Activated naive CD8-positive, alpha-beta T cell treated with anti-CD3 and anti-CD28 coated beads, Interleukin-2, amount 50 U/mL, for 24 hours (primary cell): Measurements from ENCODE around the gene CFAP92.

ENCODE experiments used
- ATAC-seq: fragments of 150-1000 bp; cut with Tn5 transposase; one replicate; pipeline ENCODE4 v1.10.0; 2021
- DNase-seq: peaks from one replicate; pipeline ENCODE4 v3.0.0; 2021
- H3K27ac Mint-ChIP-seq: one replicate; pipeline ENCODE4 v1.8.0; 2021; ENCODE audit warnings: mild to moderate bottlenecking, mixed read lengths
- H3K27me3 Mint-ChIP-seq: one replicate; pipeline ENCODE4 v1.8.0; 2021; ENCODE audit warnings: mixed read lengths
- H3K36me3 Mint-ChIP-seq: one replicate; pipeline ENCODE4 v1.8.0; 2021; ENCODE audit warnings: low read depth, mixed read lengths
- H3K4me1 Mint-ChIP-seq: one replicate; pipeline ENCODE4 v1.8.0; 2021; ENCODE audit warnings: mixed read lengths
- H3K4me3 Mint-ChIP-seq: one replicate; pipeline ENCODE4 v1.8.0; 2021; ENCODE audit warnings: mild to moderate bottlenecking, moderate library complexity, mixed read lengths
- H3K9me3 Mint-ChIP-seq: one replicate; pipeline ENCODE4 v1.8.0; 2021; ENCODE audit warnings: mixed read lengths

The CFAP92 gene

DNA sequence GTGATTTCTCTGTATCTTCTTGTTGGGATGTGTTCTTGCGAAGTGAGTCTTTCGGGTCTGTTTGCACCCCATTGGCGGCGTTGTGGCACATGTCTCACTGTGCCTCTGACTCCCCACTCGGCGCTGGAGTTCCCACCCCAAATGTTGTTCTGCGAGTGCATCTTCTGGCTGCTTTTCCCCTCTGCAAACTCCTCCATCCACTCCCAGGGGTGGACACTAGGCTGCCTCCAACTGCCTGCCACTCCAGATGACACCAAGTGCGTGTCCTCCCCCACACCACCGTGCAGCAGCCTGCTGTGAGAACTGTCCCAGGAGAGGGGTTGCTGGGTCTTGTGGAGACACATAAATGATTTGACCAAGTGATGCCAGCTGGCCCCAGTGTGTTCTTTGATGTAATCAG lies 24.9 kb upstream of the CFAP92 start:
- Mint-ChIP-seq H3K9me3 (no peaks in the 10 kb centered on the region), H3K36me3 (no peaks in the 10 kb centered on the region), H3K27me3 (no peaks in the 10 kb centered on the region), H3K4me1 (peaks cover 37% of the 10 kb centered on the region), H3K4me3 (no peak overlapping the region), H3K27ac (no peak overlapping the region)
- DNase-seq: no peak
- no peak for ATAC-seq

GRCh38 chr3:129018271-129018670 lies 24.4 kb upstream of the CFAP92 start:
- no peaks in the 10 kb centered on the region for H3K36me3 Mint-ChIP-seq
- no peaks in the 10 kb centered on the region for H3K27me3 Mint-ChIP-seq
- no peaks in the 10 kb centered on the region for H3K9me3 Mint-ChIP-seq
- ATAC-seq (no peak), DNase-seq (no peak)
- H3K27ac Mint-ChIP-seq: no peak overlapping the region
- peaks cover 37% of the 10 kb centered on the region for H3K4me1 Mint-ChIP-seq
- no peak overlapping the region for H3K4me3 Mint-ChIP-seq

DNA sequence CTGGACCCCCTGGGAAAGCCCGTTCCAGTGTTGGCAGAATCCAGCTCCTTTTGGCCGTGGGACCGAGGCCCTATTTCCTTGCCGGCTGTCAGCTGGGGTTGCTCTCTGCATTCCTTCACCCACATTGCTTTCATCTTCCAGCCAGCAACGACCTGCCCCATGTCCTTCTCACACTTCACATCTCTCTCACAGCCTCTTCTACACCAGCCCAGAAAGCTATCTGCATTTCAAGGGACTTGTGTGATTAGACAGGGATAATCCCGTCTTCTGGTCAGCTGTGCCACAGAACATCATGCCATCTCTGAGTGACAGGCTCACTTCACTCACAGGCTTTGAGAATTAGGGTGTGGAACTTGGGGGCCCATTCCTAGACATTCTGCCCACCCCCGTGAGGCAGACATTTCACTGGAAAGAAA lies 23.6 kb upstream of the CFAP92 start:
- no peaks in the 10 kb centered on the region for H3K36me3 Mint-ChIP-seq
- ATAC-seq (no peak), DNase-seq (no peak)
- H3K9me3 Mint-ChIP-seq: no peaks in the 10 kb centered on the region
- H3K4me3 Mint-ChIP-seq: no peak overlapping the region
- peak overlapping the region; percentile 12 for H3K27ac Mint-ChIP-seq
- no peaks in the 10 kb centered on the region for H3K27me3 Mint-ChIP-seq
- peaks cover 33% of the 10 kb centered on the region for H3K4me1 Mint-ChIP-seq

DNA sequence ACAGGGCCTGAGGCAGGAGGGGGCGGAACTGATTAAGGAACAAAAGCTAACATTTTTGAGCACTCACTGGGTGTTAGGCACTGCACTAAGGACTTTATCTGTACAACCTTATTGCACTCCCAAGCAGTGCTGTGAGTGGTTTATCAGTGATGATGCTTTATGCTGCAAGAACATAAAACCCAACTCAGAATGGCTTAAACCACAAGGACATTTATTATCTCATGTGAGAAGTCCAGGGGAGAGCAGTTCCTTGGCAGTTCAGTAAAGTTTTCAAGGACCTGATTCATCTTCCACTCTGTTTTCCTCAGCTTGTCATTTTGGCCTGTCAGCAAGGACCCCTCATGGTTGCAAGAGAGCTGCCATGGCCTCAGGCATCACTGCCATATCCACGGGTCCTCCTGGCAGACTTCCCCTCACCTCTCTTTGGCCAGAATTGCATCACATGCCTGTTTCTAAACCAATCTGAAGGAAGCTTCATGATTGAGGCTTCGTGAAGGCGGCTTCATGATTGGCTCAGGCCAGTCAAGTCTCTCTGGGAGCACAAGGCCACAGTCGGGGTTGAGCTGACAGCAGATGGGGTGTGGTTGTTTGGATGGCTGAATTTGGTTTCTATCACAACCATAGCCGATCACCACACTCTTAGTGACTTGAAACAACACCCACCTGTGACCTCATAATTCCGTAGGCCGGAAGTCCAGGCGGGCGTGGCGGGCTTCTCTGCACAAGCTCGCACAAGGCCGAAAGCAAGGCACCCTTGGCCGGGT lies 23.0 kb upstream of the CFAP92 start:
- ATAC-seq: no peak
- Mint-ChIP-seq H3K4me1 (peaks cover 29% of the 10 kb centered on the region), H3K9me3 (no peaks in the 10 kb centered on the region), H3K27me3 (no peaks in the 10 kb centered on the region), H3K4me3 (no peak overlapping the region), H3K27ac (peak overlapping the region; percentile 91), H3K36me3 (no peaks in the 10 kb centered on the region)
- DNase-seq: no peak

GRCh38 chr3:129016356-129016719 lies 22.5 kb upstream of the CFAP92 start:
- Mint-ChIP-seq H3K4me3 (peak overlapping the region; percentile 62), H3K27me3 (no peaks in the 10 kb centered on the region), H3K27ac (peak overlapping the region; percentile 91), H3K36me3 (no peaks in the 10 kb centered on the region), H3K4me1 (peaks cover 29% of the 10 kb centered on the region), H3K9me3 (no peaks in the 10 kb centered on the region)
- peak; percentile 63 for DNase-seq
- ATAC-seq: peak; percentile 83

- Mint-ChIP-seq H3K4me1 (peaks cover 29% of the 10 kb centered on the region), H3K27me3 (no peaks in the 10 kb centered on the region), H3K27ac (peak overlapping the region; percentile 91), H3K36me3 (no peaks in the 10 kb centered on the region), H3K9me3 (no peaks in the 10 kb centered on the region), H3K4me3 (peak overlapping the region; percentile 62)
- ATAC-seq: peak; percentile 55
- peak; percentile 48 for DNase-seq
Measured at GRCh38 chr3:129015388-129016105, 21.7 kb upstream of the CFAP92 start.

- ATAC-seq (no peak), DNase-seq (no peak)
- H3K9me3 Mint-ChIP-seq: no peaks in the 10 kb centered on the region
- H3K4me3 Mint-ChIP-seq: no peak overlapping the region
- H3K4me1 Mint-ChIP-seq: peaks cover 29% of the 10 kb centered on the region
- H3K36me3 Mint-ChIP-seq: no peaks in the 10 kb centered on the region
- peak overlapping the region; percentile 91 for H3K27ac Mint-ChIP-seq
- no peaks in the 10 kb centered on the region for H3K27me3 Mint-ChIP-seq
Measured at GRCh38 chr3:129014793-129015345, 21.0 kb upstream of the CFAP92 start.

- Mint-ChIP-seq H3K36me3 (no peaks in the 10 kb centered on the region), H3K4me1 (peaks cover 29% of the 10 kb centered on the region), H3K9me3 (no peaks in the 10 kb centered on the region), H3K27ac (peak overlapping the region; percentile 39), H3K4me3 (no peak overlapping the region), H3K27me3 (no peaks in the 10 kb centered on the region)
- no peak for DNase-seq
- ATAC-seq: no peak
Measured at GRCh38 chr3:129014148-129014547, 20.3 kb upstream of the CFAP92 start.

GRCh38 chr3:129013491-129013891 lies 19.6 kb upstream of the CFAP92 start:
- ATAC-seq (no peak), DNase-seq (no peak)

DNA sequence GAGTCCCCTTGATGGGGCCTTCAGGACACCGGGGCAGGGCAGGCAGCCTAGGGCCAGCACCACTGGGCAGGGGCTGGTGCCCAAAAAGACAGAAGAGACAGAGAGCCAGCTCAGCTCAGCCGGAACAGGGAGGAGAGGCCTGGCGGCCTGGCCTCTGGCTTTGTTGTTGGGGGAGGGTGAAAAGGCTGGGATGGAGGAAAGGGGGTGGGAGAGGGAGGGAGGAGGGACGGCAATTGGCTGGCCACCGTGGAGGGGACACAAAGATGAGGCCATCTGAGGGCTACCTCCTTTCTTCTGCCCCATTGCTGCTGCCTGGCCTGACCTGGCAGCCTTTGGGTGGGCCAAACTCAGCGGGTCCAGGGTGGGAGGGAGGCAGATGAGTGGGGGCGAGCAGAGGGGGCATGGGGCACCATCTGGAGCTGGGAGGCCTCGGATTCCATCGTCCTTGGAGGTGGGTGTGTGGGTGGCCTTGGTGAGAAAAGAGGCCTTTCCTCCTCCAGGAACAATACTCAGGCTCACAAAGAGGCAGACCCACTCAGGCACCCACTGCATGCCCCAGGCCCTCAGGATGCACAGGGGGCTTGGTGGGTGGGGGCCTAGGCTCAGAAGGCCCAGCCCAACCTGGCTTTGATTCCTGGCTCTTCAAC lies 16.6 kb upstream of the CFAP92 start:
- Mint-ChIP-seq H3K9me3 (no peaks in the 10 kb centered on the region), H3K27me3 (peaks cover 2% of the 10 kb centered on the region), H3K4me3 (no peak overlapping the region), H3K27ac (no peak overlapping the region), H3K4me1 (peaks cover 12% of the 10 kb centered on the region), H3K36me3 (no peaks in the 10 kb centered on the region)
- DNase-seq (no peak), ATAC-seq (no peak)

More at GRCh38 chr3:129013491-129013891, 19.6 kb upstream of the CFAP92 start:
- no peaks in the 10 kb centered on the region for H3K27me3 Mint-ChIP-seq
- no peaks in the 10 kb centered on the region for H3K9me3 Mint-ChIP-seq
- H3K27ac Mint-ChIP-seq: no peak overlapping the region
- H3K4me1 Mint-ChIP-seq: peaks cover 30% of the 10 kb centered on the region
- H3K36me3 Mint-ChIP-seq: no peaks in the 10 kb centered on the region
- no peak overlapping the region for H3K4me3 Mint-ChIP-seq

GRCh38 chr3:129009266-129009665 lies 15.4 kb upstream of the CFAP92 start:
- ATAC-seq (no peak), DNase-seq (no peak)
- Mint-ChIP-seq H3K36me3 (no peaks in the 10 kb centered on the region), H3K27ac (no peak overlapping the region), H3K9me3 (no peaks in the 10 kb centered on the region), H3K4me3 (no peak overlapping the region), H3K27me3 (peaks cover 2% of the 10 kb centered on the region), H3K4me1 (peaks cover 12% of the 10 kb centered on the region)

DNA sequence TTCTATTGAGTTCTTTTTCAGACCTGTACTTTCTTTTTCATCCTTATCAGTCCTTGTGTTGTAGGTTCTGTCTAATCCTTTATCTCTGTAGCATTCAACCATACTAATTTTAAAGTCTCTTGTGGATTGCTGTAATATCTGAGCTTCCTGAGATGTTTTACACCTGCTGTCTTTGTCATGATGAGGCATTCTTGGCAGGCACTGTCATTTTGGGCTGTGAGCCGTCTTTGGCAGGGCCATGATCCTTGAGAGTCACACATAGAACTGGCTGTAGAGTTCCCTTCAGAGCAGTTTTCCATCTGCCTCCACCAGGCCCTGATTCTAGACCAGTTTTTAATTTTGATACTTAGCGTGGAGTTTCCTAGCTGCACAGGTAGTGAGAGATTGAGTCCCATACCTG lies 13.9 kb upstream of the CFAP92 start:
- Mint-ChIP-seq H3K36me3 (no peaks in the 10 kb centered on the region), H3K27ac (no peak overlapping the region), H3K9me3 (no peaks in the 10 kb centered on the region), H3K27me3 (peaks cover 11% of the 10 kb centered on the region), H3K4me3 (no peak overlapping the region), H3K4me1 (peaks cover 18% of the 10 kb centered on the region)
- no peak for ATAC-seq
- DNase-seq: no peak

GRCh38 chr3:129006864-129007263 lies 13.0 kb upstream of the CFAP92 start:
- no peaks in the 10 kb centered on the region for H3K9me3 Mint-ChIP-seq
- H3K27ac Mint-ChIP-seq: no peak overlapping the region
- no peak overlapping the region for H3K4me3 Mint-ChIP-seq
- H3K36me3 Mint-ChIP-seq: no peaks in the 10 kb centered on the region
- peaks cover 25% of the 10 kb centered on the region for H3K4me1 Mint-ChIP-seq
- no peak for ATAC-seq
- no peak for DNase-seq
- peaks cover 19% of the 10 kb centered on the region for H3K27me3 Mint-ChIP-seq

DNA sequence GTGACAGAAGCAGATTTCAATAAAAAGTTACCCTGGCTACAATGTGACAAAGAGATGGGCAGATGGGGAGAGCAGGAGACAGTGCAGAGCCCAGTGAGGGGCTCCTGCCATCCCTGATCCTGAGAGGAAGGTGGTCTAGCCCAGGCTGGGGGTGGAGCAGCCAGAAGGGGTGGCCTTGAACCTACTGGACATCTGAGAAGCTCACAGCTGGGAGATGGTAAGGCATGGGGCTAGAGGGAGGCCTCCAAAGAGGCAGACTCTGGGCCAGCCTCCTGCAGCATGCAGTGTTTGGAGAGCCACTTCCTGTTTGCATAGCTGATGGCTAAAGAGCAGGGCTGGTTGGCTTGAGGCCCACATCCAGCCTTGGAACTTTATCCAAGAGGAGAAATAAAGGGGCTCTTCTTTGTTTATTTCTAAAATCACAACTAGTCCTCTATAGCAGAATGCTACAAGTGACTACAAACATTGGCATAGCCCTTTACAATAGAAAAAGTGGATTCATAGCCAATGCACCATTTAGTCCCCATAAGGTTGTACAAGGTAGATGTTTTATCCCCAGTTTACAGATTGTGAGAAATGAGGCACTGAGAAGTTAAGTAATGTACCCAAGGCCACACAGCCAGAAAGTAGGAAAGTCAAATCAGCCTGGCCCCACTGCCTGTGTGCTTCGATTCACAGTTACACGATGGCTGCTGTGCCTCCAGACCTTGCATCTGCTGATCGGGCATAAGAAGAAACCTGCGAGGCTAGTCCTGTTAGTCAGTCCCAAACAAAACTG lies 11.8 kb upstream of the CFAP92 start:
- no peak for DNase-seq
- ATAC-seq: no peak

More for the DNA sequence above, 11.8 kb upstream of the CFAP92 start:
- no peak overlapping the region for H3K4me3 Mint-ChIP-seq
- no peaks in the 10 kb centered on the region for H3K9me3 Mint-ChIP-seq
- H3K27me3 Mint-ChIP-seq: peaks cover 22% of the 10 kb centered on the region
- peaks cover 25% of the 10 kb centered on the region for H3K4me1 Mint-ChIP-seq
- H3K36me3 Mint-ChIP-seq: no peaks in the 10 kb centered on the region
- H3K27ac Mint-ChIP-seq: no peak overlapping the region
